HEK293 (cell line): ENCODE data around the gene MAN1C1.

Experiments used
- CTCF ChIA-PET: fragments of 350-600 bp; formaldehyde crosslinking; extraction: SDS; loops from one replicate; lab custom pipeline; 2021; ENCODE audit warnings: antibody characterized with exemption; lab: Yijun Ruan, JAX
- POLR2A ChIA-PET: fragments of 300-600 bp; formaldehyde crosslinking; extraction: SDS; loops from one replicate; lab custom pipeline; 2020; ENCODE audit warnings: antibody characterized with exemption, inconsistent platforms; lab: Yijun Ruan, JAX
- H3K27ac ChIP-seq: fragments of 200-500 bp; sonication (Bioruptor generic); 2 replicates; pipeline ENCODE4 v1.5.1; 2014; ENCODE audit warnings: low read depth, low read length, control low read depth, inconsistent platforms; ENCODE audit errors: extremely low read depth
- H3K36me3 ChIP-seq, 2 experiments: fragments of 200-500 bp in 1 of 2; sonication (Bioruptor generic) in 1 of 2; 1 replicate in 1 of 2; 2 replicates in 1 of 2; pipeline ENCODE4 v1.5.1; 2014 to 2017; ENCODE audit warnings: inconsistent platforms in 2 of 2, low read length in 2 of 2; ENCODE audit not compliant: control insufficient read depth in 2 of 2, insufficient read depth in 1 of 2
- H3K4me1 ChIP-seq: fragments of 200-500 bp; sonication (Bioruptor generic); 2 replicates; pipeline ENCODE4 v1.5.1; 2014; ENCODE audit warnings: mild to moderate bottlenecking, low read length, inconsistent platforms; ENCODE audit not compliant: control insufficient read depth, insufficient read depth
- H3K4me3 ChIP-seq: 2 replicates; pipeline ENCODE4 v1.5.1; 2011; ENCODE audit warnings: low read depth, mild to moderate bottlenecking, control low read depth, low read length, moderate library complexity
- H3K9me3 ChIP-seq: fragments of 200-500 bp; sonication (Bioruptor generic); 2 replicates; pipeline ENCODE4 v1.5.1; 2014; ENCODE audit warnings: low read depth, low read length, inconsistent platforms; ENCODE audit not compliant: control insufficient read depth, insufficient read depth
- GFI1B ChIP-seq: fragments of 450-650 bp; formaldehyde crosslinking; IDR thresholded peaks from 2 replicates; pipeline ENCODE4 v1.5.1; 2016; ENCODE audit warnings: missing biosample characterization, missing genetic modification characterization
- KLF10 ChIP-seq: fragments of 450-650 bp; IDR thresholded peaks from 2 replicates; pipeline ENCODE4 v1.5.1; 2018; ENCODE audit warnings: missing biosample characterization, mild to moderate bottlenecking, missing genetic modification characterization
- PRDM1 ChIP-seq: fragments of 450-650 bp; formaldehyde crosslinking; IDR thresholded peaks from 2 replicates; pipeline ENCODE4; 2016; ENCODE audit warnings: missing biosample characterization, missing genetic modification characterization
- RBAK ChIP-seq: fragments of 450-650 bp; formaldehyde crosslinking; IDR thresholded peaks from 2 replicates; pipeline ENCODE4 v1.5.1; 2016; ENCODE audit warnings: missing biosample characterization, missing genetic modification characterization
- SCRT1 ChIP-seq: fragments of 450-650 bp; formaldehyde crosslinking; IDR thresholded peaks from 2 replicates; pipeline ENCODE4 v1.5.1; 2016; ENCODE audit warnings: missing biosample characterization, missing genetic modification characterization, borderline replicate concordance
- TCF7L2 ChIP-seq: IDR thresholded peaks from 2 replicates; pipeline ENCODE4 v1.6.1; 2011; ENCODE audit warnings: low read depth, mild to moderate bottlenecking, inconsistent platforms, low read length, moderate library complexity, borderline replicate concordance
- ZBTB49 ChIP-seq: fragments of 450-650 bp; formaldehyde crosslinking; IDR thresholded peaks from 2 replicates; pipeline ENCODE4 v1.5.1; 2016; ENCODE audit warnings: missing biosample characterization, missing genetic modification characterization, low read depth
- ZBTB8A ChIP-seq: fragments of 450-650 bp; formaldehyde crosslinking; IDR thresholded peaks from 2 replicates; pipeline ENCODE4 v1.5.1; 2016; ENCODE audit warnings: missing biosample characterization, missing genetic modification characterization
- ZNF16 ChIP-seq: fragments of 450-650 bp; formaldehyde crosslinking; IDR thresholded peaks from 2 replicates; pipeline ENCODE4 v1.5.1; 2016; ENCODE audit warnings: low read depth, missing biosample characterization, missing genetic modification characterization
- ZNF184 ChIP-seq: fragments of 450-650 bp; IDR thresholded peaks from 2 replicates; pipeline ENCODE4 v1.5.1; 2018; ENCODE audit warnings: missing biosample characterization, mild to moderate bottlenecking, missing genetic modification characterization
- ZNF266 ChIP-seq: fragments of 450-650 bp; formaldehyde crosslinking; IDR thresholded peaks from 2 replicates; pipeline ENCODE4 v1.5.1; 2016; ENCODE audit warnings: missing biosample characterization, missing genetic modification characterization, low read depth
- ZNF354C ChIP-seq: fragments of 450-650 bp; formaldehyde crosslinking; IDR thresholded peaks from 2 replicates; pipeline ENCODE4 v1.5.1; 2016; ENCODE audit warnings: missing biosample characterization, missing genetic modification characterization, low read depth, borderline replicate concordance
- ZNF433 ChIP-seq: fragments of 450-650 bp; formaldehyde crosslinking; IDR thresholded peaks from 2 replicates; pipeline ENCODE4 v1.5.1; 2016; ENCODE audit warnings: missing biosample characterization, missing genetic modification characterization, low read depth
- ZNF449 ChIP-seq: fragments of 450-650 bp; formaldehyde crosslinking; IDR thresholded peaks from 2 replicates; pipeline ENCODE4 v1.5.1; 2017; ENCODE audit warnings: missing biosample characterization, mild to moderate bottlenecking, missing genetic modification characterization, moderate library complexity
- ZNF48 ChIP-seq: fragments of 450-650 bp; formaldehyde crosslinking; IDR thresholded peaks from 2 replicates; pipeline ENCODE4 v1.5.1; 2016; ENCODE audit warnings: missing biosample characterization, missing genetic modification characterization
- ZNF623 ChIP-seq: fragments of 450-650 bp; formaldehyde crosslinking; IDR thresholded peaks from 2 replicates; pipeline ENCODE4 v1.5.1; 2016; ENCODE audit warnings: missing biosample characterization, missing genetic modification characterization
- ZNF626 ChIP-seq: fragments of 450-650 bp; sonication (Bioruptor Pico); formaldehyde crosslinking; IDR thresholded peaks from 2 replicates; pipeline ENCODE4 v1.5.1; 2018; ENCODE audit warnings: missing biosample characterization, missing genetic modification characterization, inconsistent platforms
- ZNF664 ChIP-seq: fragments of 450-650 bp; formaldehyde crosslinking; IDR thresholded peaks from 2 replicates; pipeline ENCODE4 v1.5.1; 2016; ENCODE audit warnings: missing biosample characterization, missing genetic modification characterization
- ZNF677 ChIP-seq: fragments of 450-650 bp; IDR thresholded peaks from 2 replicates; pipeline ENCODE4 v1.5.0; 2018; ENCODE audit warnings: missing biosample characterization, mild to moderate bottlenecking, missing genetic modification characterization, moderate library complexity
- ZSCAN5A ChIP-seq: fragments of 450-650 bp; formaldehyde crosslinking; IDR thresholded peaks from 2 replicates; pipeline ENCODE4 v1.5.1; 2016; ENCODE audit warnings: missing biosample characterization, missing genetic modification characterization
- TF ChIP-seq, protein P1 (sequence below): fragments of 450-650 bp; formaldehyde crosslinking; optimal IDR thresholded peaks from 2 replicates; pipeline ENCODE3; 2016; ENCODE audit warnings: missing biosample characterization, mild to moderate bottlenecking, missing genetic modification characterization
- TF ChIP-seq, protein P2 (sequence below): fragments of 450-650 bp; formaldehyde crosslinking; IDR thresholded peaks from 2 replicates; pipeline ENCODE4 v1.5.1; 2016; ENCODE audit warnings: missing biosample characterization, missing genetic modification characterization, borderline replicate concordance
- TF ChIP-seq, protein P3 (sequence below): fragments of 450-650 bp; formaldehyde crosslinking; IDR thresholded peaks from 2 replicates; pipeline ENCODE4 v1.5.1; 2016; ENCODE audit warnings: missing biosample characterization, missing genetic modification characterization

MAN1C1 gene

GRCh38 chr1:25620701-25621350, 4.2 kb downstream of the MAN1C1 start:
- CTCF ChIA-PET, result interaction anchor here (0.6 to 3.2 kb wide), 6 partner anchors 7 to 74 kb away, joined by 3 to 12 read pairs (median 3); no protein-coding TSS in a partner anchor
- POLR2A ChIA-PET, result interaction anchor here (0.6 kb wide), 1 partner anchor 910 kb away, joined by 3 read pairs; no protein-coding TSS in a partner anchor
- Histone ChIP-seq H3K27ac (no peak overlapping the region), H3K36me3 (no peaks in the 10 kb centered on the region), H3K9me3 (no peaks in the 10 kb centered on the region), H3K4me1 (no peaks in the 10 kb centered on the region; the same call in 1 of the 2 replicates), H3K4me3 (no peak overlapping the region)
- TF ChIP-seq, protein P1, sequence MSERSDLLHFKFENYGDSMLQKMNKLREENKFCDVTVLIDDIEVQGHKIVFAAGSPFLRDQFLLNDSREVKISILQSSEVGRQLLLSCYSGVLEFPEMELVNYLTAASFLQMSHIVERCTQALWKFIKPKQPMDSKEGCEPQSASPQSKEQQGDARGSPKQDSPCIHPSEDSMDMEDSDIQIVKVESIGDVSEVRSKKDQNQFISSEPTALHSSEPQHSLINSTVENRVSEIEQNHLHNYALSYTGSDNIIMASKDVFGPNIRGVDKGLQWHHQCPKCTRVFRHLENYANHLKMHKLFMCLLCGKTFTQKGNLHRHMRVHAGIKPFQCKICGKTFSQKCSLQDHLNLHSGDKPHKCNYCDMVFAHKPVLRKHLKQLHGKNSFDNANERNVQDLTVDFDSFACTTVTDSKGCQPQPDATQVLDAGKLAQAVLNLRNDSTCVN, result no peak
- TF ChIP-seq ZNF626, result no peak
- TF ChIP-seq KLF10 (tag by site-specific recombination), result no peak
- TF ChIP-seq, protein P2, sequence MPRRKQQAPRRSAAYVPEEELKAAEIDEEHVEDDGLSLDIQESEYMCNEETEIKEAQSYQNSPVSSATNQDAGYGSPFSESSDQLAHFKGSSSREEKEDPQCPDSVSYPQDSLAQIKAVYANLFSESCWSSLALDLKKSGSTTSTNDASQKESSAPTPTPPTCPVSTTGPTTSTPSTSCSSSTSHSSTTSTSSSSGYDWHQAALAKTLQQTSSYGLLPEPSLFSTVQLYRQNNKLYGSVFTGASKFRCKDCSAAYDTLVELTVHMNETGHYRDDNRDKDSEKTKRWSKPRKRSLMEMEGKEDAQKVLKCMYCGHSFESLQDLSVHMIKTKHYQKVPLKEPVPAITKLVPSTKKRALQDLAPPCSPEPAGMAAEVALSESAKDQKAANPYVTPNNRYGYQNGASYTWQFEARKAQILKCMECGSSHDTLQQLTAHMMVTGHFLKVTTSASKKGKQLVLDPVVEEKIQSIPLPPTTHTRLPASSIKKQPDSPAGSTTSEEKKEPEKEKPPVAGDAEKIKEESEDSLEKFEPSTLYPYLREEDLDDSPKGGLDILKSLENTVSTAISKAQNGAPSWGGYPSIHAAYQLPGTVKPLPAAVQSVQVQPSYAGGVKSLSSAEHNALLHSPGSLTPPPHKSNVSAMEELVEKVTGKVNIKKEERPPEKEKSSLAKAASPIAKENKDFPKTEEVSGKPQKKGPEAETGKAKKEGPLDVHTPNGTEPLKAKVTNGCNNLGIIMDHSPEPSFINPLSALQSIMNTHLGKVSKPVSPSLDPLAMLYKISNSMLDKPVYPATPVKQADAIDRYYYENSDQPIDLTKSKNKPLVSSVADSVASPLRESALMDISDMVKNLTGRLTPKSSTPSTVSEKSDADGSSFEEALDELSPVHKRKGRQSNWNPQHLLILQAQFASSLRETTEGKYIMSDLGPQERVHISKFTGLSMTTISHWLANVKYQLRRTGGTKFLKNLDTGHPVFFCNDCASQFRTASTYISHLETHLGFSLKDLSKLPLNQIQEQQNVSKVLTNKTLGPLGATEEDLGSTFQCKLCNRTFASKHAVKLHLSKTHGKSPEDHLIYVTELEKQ (tag by site-specific recombination), result no peak
- no peak for TF ChIP-seq ZNF623 (tag by site-specific recombination)
- TF ChIP-seq ZNF677 (tag by site-specific recombination), result no peak
- TF ChIP-seq, protein P3, sequence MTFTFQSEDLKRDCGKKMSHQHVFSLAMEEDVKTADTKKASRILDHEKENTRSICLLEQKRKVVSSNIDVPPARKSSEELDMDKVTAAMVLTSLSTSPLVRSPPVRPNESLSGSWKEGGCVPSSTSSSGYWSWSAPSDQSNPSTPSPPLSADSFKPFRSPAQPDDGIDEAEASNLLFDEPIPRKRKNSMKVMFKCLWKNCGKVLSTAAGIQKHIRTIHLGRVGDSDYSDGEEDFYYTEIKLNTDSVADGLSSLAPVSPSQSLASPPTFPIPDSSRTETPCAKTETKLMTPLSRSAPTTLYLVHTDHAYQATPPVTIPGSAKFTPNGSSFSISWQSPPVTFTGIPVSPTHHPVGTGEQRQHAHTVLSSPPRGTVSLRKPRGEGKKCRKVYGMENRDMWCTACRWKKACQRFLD (tag by site-specific recombination), result no peak
- TF ChIP-seq RBAK (tag by site-specific recombination), result no peak
- no peak for TF ChIP-seq ZBTB49 (tag by site-specific recombination)
- no peak for TF ChIP-seq ZSCAN5A (tag by site-specific recombination)
- TF ChIP-seq ZNF433 (tag by site-specific recombination), result no peak
- no peak for TF ChIP-seq ZNF266
- no peak for TF ChIP-seq ZNF16 (tag by site-specific recombination)
- TF ChIP-seq ZBTB8A (tag by site-specific recombination), result no peak
- no peak for TF ChIP-seq ZNF184 (tag by site-specific recombination)
- no peak for TF ChIP-seq GFI1B (tag by site-specific recombination)
- no peak for TF ChIP-seq ZNF354C
- TF ChIP-seq ZNF664, result no peak
- no peak for TF ChIP-seq TCF7L2
- no peak for TF ChIP-seq ZNF48 (tag by site-specific recombination)
- peak; percentile 82 for TF ChIP-seq ZNF449 (tag by site-specific recombination)
- TF ChIP-seq PRDM1 (tag by site-specific recombination), result peak; percentile 43; the same call in 1 of the 2 replicates
- TF ChIP-seq SCRT1 (tag by site-specific recombination), result no peak
